NCI-H748 treated with DMSO at 0.1 percent for 48 hours (cell line): ENCODE measurements around the gene OPCML.

ENCODE experiments used
- DNase-seq: peaks from one replicate; lab custom pipeline; 2025; lab: John Stamatoyannopoulos, UW

OPCML gene

GRCh38 chr11:133232665-133233064 lies 299.6 kb downstream of the OPCML start:
- DNase-seq: no peak

GRCh38 chr11:133230431-133230830 lies 301.9 kb downstream of the OPCML start:
- no peak for DNase-seq

- no peak for DNase-seq
These were observed 303.6 kb downstream of the OPCML start for GRCh38 chr11:133228471-133229329.

GRCh38 chr11:133227632-133228111 lies 304.6 kb downstream of the OPCML start:
- no peak for DNase-seq

- no peak for DNase-seq
These were observed 308.0 kb downstream of the OPCML start for GRCh38 chr11:133224271-133224670.

- DNase-seq: no peak
These were observed 309.6 kb downstream of the OPCML start for GRCh38 chr11:133222425-133223330.

GRCh38 chr11:133219543-133219942 lies 312.8 kb downstream of the OPCML start:
- no peak for DNase-seq

GRCh38 chr11:133216813-133217212 lies 315.5 kb downstream of the OPCML start:
- DNase-seq: no peak

GRCh38 chr11:133215596-133216230 lies 316.6 kb downstream of the OPCML start:
- DNase-seq: no peak

- DNase-seq: no peak
These were observed 317.7 kb downstream of the OPCML start for GRCh38 chr11:133214646-133215045.

GRCh38 chr11:133212201-133212600 lies 320.1 kb downstream of the OPCML start:
- DNase-seq: no peak

- no peak for DNase-seq
These were observed 324.3 kb downstream of the OPCML start for GRCh38 chr11:133207995-133208394.

GRCh38 chr11:133206313-133207005 lies 325.8 kb downstream of the OPCML start:
- no peak for DNase-seq

GRCh38 chr11:133204158-133204557 lies 328.1 kb downstream of the OPCML start:
- no peak for DNase-seq

- DNase-seq: no peak
These were observed 329.5 kb downstream of the OPCML start for GRCh38 chr11:133202816-133203215.

GRCh38 chr11:133198438-133198837 lies 333.9 kb downstream of the OPCML start:
- DNase-seq: peak; percentile 26

- no peak for DNase-seq
These were observed 334.9 kb downstream of the OPCML start for GRCh38 chr11:133197425-133197824.

- no peak for DNase-seq
These were observed 340.4 kb downstream of the OPCML start for GRCh38 chr11:133191931-133192330.

- no peak for DNase-seq
These were observed 350.6 kb downstream of the OPCML start for GRCh38 chr11:133181667-133182066.

- DNase-seq: peak; percentile 48
These were observed 351.2 kb downstream of the OPCML start for GRCh38 chr11:133181066-133181465.

GRCh38 chr11:133180201-133180600 lies 352.1 kb downstream of the OPCML start:
- DNase-seq: no peak

- DNase-seq: no peak
These were observed 355.6 kb downstream of the OPCML start for GRCh38 chr11:133176748-133177147.
